ENCODE results near the gene COX4I1. TPM values are rescaled to one million over a fixed set of nuclear protein-coding genes. Genes with fewer than 3 reads are reported as not detected.
A peak's percentile ranks its signal among the peaks of the same experiment; 100 is the strongest.

Gene COX4I1
- total and polyA plus RNA-seq, 2 donors (not counting 1 experiment from before 2014, with no cell fraction given) = 759 to 813 TPM

- POLR2A ChIA-PET = interaction anchor here (0.5 to 4.0 kb wide), 7 partner anchors 10 to 49 kb away, joined by 3 to 24 read pairs (median 9); no protein-coding TSS in a partner anchor
- Histone ChIP-seq H3K9ac (ENCODE audit: low read length) (peak within 1 kb of the TSS; percentile 78), H3K36me3 (replicated peaks in 1 of 2; ENCODE audit: control extremely low read depth in 1 of 2, control insufficient read depth in 1 of 2, extremely low read depth in 1 of 2, insufficient read depth in 2 of 2, low read length in 1 of 2) (peaks cover 0 to 9% of the 10 kb centered on the region in 2 experiments), H3K27ac (ENCODE audit: low read length in 2 of 2) (peak within 1 kb of the TSS; percentile 58 to 68), H3K4me3 (ENCODE audit: control extremely low read depth in 1 of 5, extremely low read depth in 1 of 5, insufficient read depth in 1 of 5, low read depth in 2 of 5, low read length in 4 of 5) (peak within 1 kb of the TSS; percentile 16 to 81 (median 76)), H3K4me2 (replicated peaks; ENCODE audit: low read depth, low read length, poor library complexity, severe bottlenecking) (peak within 1 kb of the TSS; percentile 92), H4K20me1 (ENCODE audit: control insufficient read depth, insufficient read depth, low read length, poor library complexity, severe bottlenecking) (peaks cover 28% of the 10 kb centered on the region), H3K79me2 (ENCODE audit: control insufficient read depth, insufficient read depth, low read length) (peaks cover 36% of the 10 kb centered on the region), H3K27me3 (replicated peaks in 1 of 4; ENCODE audit: control extremely low read depth in 1 of 4, control insufficient read depth in 3 of 4, insufficient read depth in 4 of 4, low read length in 3 of 4) (no peaks in the 10 kb centered on the region), H3K9me3 (ENCODE audit: control extremely low read depth in 1 of 3, control insufficient read depth in 2 of 3, insufficient read depth in 1 of 3, low read length in 2 of 3) (no peaks in the 10 kb centered on the region), H2AFZ (ENCODE audit: insufficient read depth, low read depth, low read length, poor library complexity, severe bottlenecking) (peak within 1 kb of the TSS; percentile 60), H3K4me1 (ENCODE audit: control insufficient read depth in 2 of 2, insufficient read depth in 2 of 2, low read length in 2 of 2) (peaks cover 80 to 94% of the 10 kb centered on the region in 2 donors)
- under 1% methylated on average over 93 of the region's 96 CpGs for WGBS (ENCODE audit: insufficient coverage)
- Mint-ChIP-seq H3K27me3 (no peaks in the 10 kb centered on the region), H3K4me3 (peak within 1 kb of the TSS; percentile 97), H3K27ac (peak within 1 kb of the TSS; percentile 100), H3K4me1 (peaks cover 72% of the 10 kb centered on the region), H3K9me3 (ENCODE audit: insufficient read depth) (no peaks in the 10 kb centered on the region)
- CTCF ChIA-PET = interaction anchor here (1.1 to 3.4 kb wide), 10 partner anchors 11 to 265 kb away, joined by 3 to 11 read pairs (median 4); no protein-coding TSS in a partner anchor
- TF ChIP-seq, protein P1, sequence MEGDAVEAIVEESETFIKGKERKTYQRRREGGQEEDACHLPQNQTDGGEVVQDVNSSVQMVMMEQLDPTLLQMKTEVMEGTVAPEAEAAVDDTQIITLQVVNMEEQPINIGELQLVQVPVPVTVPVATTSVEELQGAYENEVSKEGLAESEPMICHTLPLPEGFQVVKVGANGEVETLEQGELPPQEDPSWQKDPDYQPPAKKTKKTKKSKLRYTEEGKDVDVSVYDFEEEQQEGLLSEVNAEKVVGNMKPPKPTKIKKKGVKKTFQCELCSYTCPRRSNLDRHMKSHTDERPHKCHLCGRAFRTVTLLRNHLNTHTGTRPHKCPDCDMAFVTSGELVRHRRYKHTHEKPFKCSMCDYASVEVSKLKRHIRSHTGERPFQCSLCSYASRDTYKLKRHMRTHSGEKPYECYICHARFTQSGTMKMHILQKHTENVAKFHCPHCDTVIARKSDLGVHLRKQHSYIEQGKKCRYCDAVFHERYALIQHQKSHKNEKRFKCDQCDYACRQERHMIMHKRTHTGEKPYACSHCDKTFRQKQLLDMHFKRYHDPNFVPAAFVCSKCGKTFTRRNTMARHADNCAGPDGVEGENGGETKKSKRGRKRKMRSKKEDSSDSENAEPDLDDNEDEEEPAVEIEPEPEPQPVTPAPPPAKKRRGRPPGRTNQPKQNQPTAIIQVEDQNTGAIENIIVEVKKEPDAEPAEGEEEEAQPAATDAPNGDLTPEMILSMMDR (IDR thresholded peaks at IDR 0.05) = no peak
- TF ChIP-seq EZH2 (IDR thresholded peaks at IDR 0.05; ENCODE audit: borderline replicate concordance, insufficient read depth, low read depth, low read length, poor library complexity, severe bottlenecking) = no peak
- ATAC-seq (ENCODE audit: low read depth) = peak; percentile 56
- peak; percentile 71 for DNase-seq
- intact Hi-C loops (cut with micrococcal nuclease) = loop anchor here (1.0 to 2.0 kb wide), 4 partner anchors 8 to 138 kb away; partner anchors contain the start of genes COX4I1, EMC8 and GSE1
These were observed 48.4 kb upstream of the COX4I1 start, which contains the start of gene C16orf74 for GRCh38 chr16:85750827-85751697. TSS of gene C16orf74 (minus strand) at chr16:85751096. CDS start at chr16:85735217, 15,879 bp downstream.

Data from B cell (primary cell).